Thymus (tissue), 11 donors: Measurements from ENCODE around the gene PHIP. TPM values are rescaled to one million over a fixed set of nuclear protein-coding genes. Genes with fewer than 3 reads are reported as not detected.

Experiments used
- DNase-seq, 9 donors: peaks; one replicate each; pipeline ENCODE4 v3.0.0-alpha.2; 2013; ENCODE audit warnings: low spot score in 9 of 9, low read depth in 6 of 9, missing footprints in 1 of 9
- H3K27ac ChIP-seq, 2 donors: one replicate each; pipeline ENCODE4 v1.5.1; 2013; ENCODE audit warnings: control low read depth in 1 of 2, low read depth in 1 of 2, low read length in 1 of 2, mild to moderate bottlenecking in 1 of 2, moderate library complexity in 1 of 2
- H3K27me3 ChIP-seq, 2 donors: one replicate each; pipeline ENCODE4 v1.5.1; 2013; ENCODE audit warnings: low read length in 1 of 2; ENCODE audit not compliant: control insufficient read depth in 2 of 2, insufficient read depth in 1 of 2
- H3K36me3 ChIP-seq, 2 donors: one replicate each; pipeline ENCODE4 v1.5.1; 2013; ENCODE audit warnings: low read length in 1 of 2, mild to moderate bottlenecking in 1 of 2, moderate library complexity in 1 of 2; ENCODE audit not compliant: control insufficient read depth in 2 of 2, insufficient read depth in 2 of 2
- H3K4me1 ChIP-seq, 2 donors: one replicate each; pipeline ENCODE4 v1.5.1; 2013; ENCODE audit warnings: low read length in 2 of 2; ENCODE audit not compliant: control insufficient read depth in 2 of 2, insufficient read depth in 2 of 2
- H3K4me3 ChIP-seq, 2 donors: one replicate each; pipeline ENCODE4 v1.5.1; 2013; ENCODE audit warnings: low read length in 2 of 2, control low read depth in 1 of 2, mild to moderate bottlenecking in 1 of 2
- H3K9me3 ChIP-seq, 2 donors: one replicate each; pipeline ENCODE4 v1.5.1; 2013; ENCODE audit warnings: low read length in 1 of 2, mild to moderate bottlenecking in 1 of 2; ENCODE audit not compliant: control insufficient read depth in 2 of 2, insufficient read depth in 1 of 2
- WGBS: extraction: QIAGEN DNeasy Blood & Tissue Kit; methylation state at CpG from one replicate; pipeline ENCODE4 v1.1.7; 2013; 5-methylcytosine and 5-hydroxymethylcytosine counted together
- polyA plus RNA-seq: library from polyadenylated mRNA; stranded (reverse); fragments of 200-250 nt; gene quantifications from one replicate; pipeline ENCODE4 v1.2.3, GENCODE V29; 2013
- total RNA-seq: library from RNA; stranded (reverse); fragments of 120-200 nt; gene quantifications from one replicate; pipeline ENCODE4 v1.2.4, GENCODE V29; 2013
- donor health status: healthy.

The PHIP gene
- total and polyA plus RNA-seq, 2 donors: 16.8 to 25.5 TPM

DNA sequence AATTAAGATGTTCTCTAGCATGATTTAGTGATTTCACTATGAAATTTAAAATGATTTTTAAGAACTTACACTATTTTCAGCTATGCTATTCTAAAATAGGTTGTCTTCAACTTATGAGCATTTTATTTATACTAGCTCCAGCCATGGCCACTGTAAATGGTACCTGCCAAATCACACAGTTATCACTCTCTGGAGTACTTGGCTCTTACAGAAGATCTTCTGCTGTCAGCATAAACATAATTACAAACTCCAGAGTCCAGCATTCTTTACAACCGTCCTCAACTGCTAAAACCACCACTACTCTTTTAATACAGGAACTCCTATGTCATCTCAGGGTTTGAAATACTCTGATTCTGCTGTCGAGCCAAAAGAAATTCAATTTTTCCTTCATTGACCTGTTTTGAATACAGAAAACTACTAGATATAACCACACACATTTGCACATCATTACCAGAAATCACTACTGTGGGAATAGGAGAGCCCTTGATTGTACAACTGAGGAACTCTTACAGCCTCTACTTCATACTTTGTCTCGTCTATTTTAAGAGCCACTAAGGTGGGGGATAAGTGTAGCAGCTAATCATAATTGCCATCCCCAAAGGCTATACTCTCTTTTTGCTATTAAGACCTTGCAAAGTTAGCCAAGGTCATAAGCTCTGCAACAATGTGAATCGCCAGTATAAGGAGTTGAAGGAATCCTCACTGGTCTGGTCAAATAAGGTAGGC, 93.7 kb downstream of the PHIP start:
- no peak for DNase-seq
- no peak overlapping the region for H3K27ac ChIP-seq
- peaks cover 12 to 70% of the 10 kb centered on the region in 2 donors for H3K36me3 ChIP-seq
- no peak overlapping the region for H3K4me3 ChIP-seq
- H3K9me3 ChIP-seq: no peaks in the 10 kb centered on the region
- no peaks in the 10 kb centered on the region for H3K4me1 ChIP-seq
- 96% methylated on average over 4 of the region's 4 CpGs for WGBS
- no peaks in the 10 kb centered on the region for H3K27me3 ChIP-seq

- no peak for DNase-seq
- Histone ChIP-seq H3K4me1 (no peaks in the 10 kb centered on the region), H3K27me3 (no peaks in the 10 kb centered on the region), H3K4me3 (no peak overlapping the region), H3K9me3 (no peaks in the 10 kb centered on the region), H3K27ac (no peak overlapping the region), H3K36me3 (peaks cover 6 to 44% of the 10 kb centered on the region in 2 donors)
- WGBS: 97% methylated on average over 3 of the region's 3 CpGs
Measured at GRCh38 chr6:78967191-78967590, 110.9 kb downstream of the PHIP start.

GRCh38 chr6:78966542-78966941, 111.5 kb downstream of the PHIP start:
- Histone ChIP-seq H3K27ac (no peak overlapping the region), H3K9me3 (no peaks in the 10 kb centered on the region), H3K4me3 (no peak overlapping the region), H3K27me3 (no peaks in the 10 kb centered on the region), H3K36me3 (peaks cover 6 to 50% of the 10 kb centered on the region in 2 donors), H3K4me1 (no peaks in the 10 kb centered on the region)
- no peak for DNase-seq
- WGBS: 94% methylated on average over 4 of the region's 4 CpGs

DNA sequence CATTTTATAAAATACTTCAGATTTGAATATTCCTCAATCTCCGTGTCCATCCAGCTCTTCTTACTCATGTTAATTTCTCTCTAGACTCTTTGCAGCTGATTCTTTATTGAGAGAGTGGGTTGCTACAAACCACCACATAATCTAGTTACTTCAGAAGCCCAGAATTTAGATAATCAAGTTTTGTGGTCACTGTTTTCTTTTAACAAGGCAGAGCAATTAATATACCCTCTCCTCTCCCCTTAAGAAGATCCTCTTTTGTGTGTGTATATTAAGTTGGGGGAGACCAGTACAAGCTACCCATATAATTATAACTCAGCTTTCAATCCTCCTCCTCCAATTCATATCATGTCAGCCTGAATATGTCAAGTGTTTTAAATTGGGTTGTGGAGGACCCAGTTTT, 115.6 kb downstream of the PHIP start:
- DNase-seq: no peak
- Histone ChIP-seq H3K4me3 (no peak overlapping the region), H3K27me3 (no peaks in the 10 kb centered on the region), H3K27ac (no peak overlapping the region), H3K36me3 (peaks cover 0 to 58% of the 10 kb centered on the region in 2 donors), H3K9me3 (no peaks in the 10 kb centered on the region), H3K4me1 (no peaks in the 10 kb centered on the region)
- WGBS: 96% methylated on average over 1 of the region's 1 CpG

- Histone ChIP-seq H3K27me3 (no peaks in the 10 kb centered on the region), H3K27ac (no peak overlapping the region), H3K4me1 (no peaks in the 10 kb centered on the region), H3K9me3 (peaks cover 0 to 2% of the 10 kb centered on the region in 2 donors), H3K36me3 (peaks cover 5 to 67% of the 10 kb centered on the region in 2 donors), H3K4me3 (no peak overlapping the region)
- 99% methylated on average over 4 of the region's 4 CpGs for WGBS
- DNase-seq: no peak
Measured at GRCh38 chr6:78954740-78955139, 123.3 kb downstream of the PHIP start.

GRCh38 chr6:78953798-78954197, 124.3 kb downstream of the PHIP start:
- no peak for DNase-seq
- WGBS: 98% methylated on average over 8 of the region's 8 CpGs
- Histone ChIP-seq H3K27ac (no peak overlapping the region), H3K9me3 (peaks cover 3 to 10% of the 10 kb centered on the region in 2 donors), H3K4me1 (no peaks in the 10 kb centered on the region), H3K4me3 (no peak overlapping the region), H3K36me3 (peaks cover 13 to 76% of the 10 kb centered on the region in 2 donors), H3K27me3 (no peaks in the 10 kb centered on the region)

GRCh38 chr6:78952362-78952761, 125.7 kb downstream of the PHIP start:
- peaks cover 13 to 76% of the 10 kb centered on the region in 2 donors for H3K36me3 ChIP-seq
- H3K9me3 ChIP-seq: peaks cover 3 to 13% of the 10 kb centered on the region in 2 donors
- H3K27ac ChIP-seq: no peak overlapping the region
- no peak for DNase-seq
- 97% methylated on average over 1 of the region's 1 CpG for WGBS
- H3K4me1 ChIP-seq: no peaks in the 10 kb centered on the region
- no peaks in the 10 kb centered on the region for H3K27me3 ChIP-seq
- H3K4me3 ChIP-seq: no peak overlapping the region

GRCh38 chr6:78948785-78949184, 129.3 kb downstream of the PHIP start:
- Histone ChIP-seq H3K27ac (no peak overlapping the region), H3K9me3 (peaks cover 3 to 13% of the 10 kb centered on the region in 2 donors), H3K36me3 (peaks cover 13 to 79% of the 10 kb centered on the region in 2 donors), H3K27me3 (no peaks in the 10 kb centered on the region), H3K4me3 (no peak overlapping the region), H3K4me1 (no peaks in the 10 kb centered on the region)
- WGBS: 98% methylated on average over 3 of the region's 3 CpGs
- no peak for DNase-seq

DNA sequence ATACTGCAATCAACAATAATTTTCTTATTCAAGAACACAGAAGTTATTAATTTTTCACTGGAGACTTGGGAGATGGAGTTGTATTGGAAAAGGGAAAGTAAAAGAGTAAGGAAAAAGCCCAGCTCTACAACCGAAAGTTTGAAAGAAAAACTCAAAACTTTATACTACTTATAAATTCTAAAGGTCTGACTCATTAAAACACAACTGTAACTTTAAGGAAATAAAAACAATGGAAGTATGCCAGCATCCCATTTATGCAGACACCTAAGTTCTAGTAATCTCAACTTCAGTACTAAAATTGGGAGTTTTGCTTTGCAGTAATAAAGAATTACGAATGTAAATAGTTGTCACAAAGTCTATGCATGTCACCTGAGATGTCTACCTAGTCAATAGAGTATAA, 130.1 kb downstream of the PHIP start:
- H3K4me3 ChIP-seq: no peak overlapping the region
- no peaks in the 10 kb centered on the region for H3K27me3 ChIP-seq
- H3K27ac ChIP-seq: no peak overlapping the region
- DNase-seq: no peak
- peaks cover 16 to 76% of the 10 kb centered on the region in 2 donors for H3K36me3 ChIP-seq
- 97% methylated on average over 2 of the region's 2 CpGs for WGBS
- peaks cover 3 to 13% of the 10 kb centered on the region in 2 donors for H3K9me3 ChIP-seq
- no peaks in the 10 kb centered on the region for H3K4me1 ChIP-seq
